Measurements from ENCODE around the gene FBXW9. TPM values are rescaled to one million over a fixed set of nuclear protein-coding genes. Genes with fewer than 3 reads are reported as not detected.

FBXW9 gene
- 25.1 and 30.7 TPM in 2 replicates for total RNA-seq

DNA sequence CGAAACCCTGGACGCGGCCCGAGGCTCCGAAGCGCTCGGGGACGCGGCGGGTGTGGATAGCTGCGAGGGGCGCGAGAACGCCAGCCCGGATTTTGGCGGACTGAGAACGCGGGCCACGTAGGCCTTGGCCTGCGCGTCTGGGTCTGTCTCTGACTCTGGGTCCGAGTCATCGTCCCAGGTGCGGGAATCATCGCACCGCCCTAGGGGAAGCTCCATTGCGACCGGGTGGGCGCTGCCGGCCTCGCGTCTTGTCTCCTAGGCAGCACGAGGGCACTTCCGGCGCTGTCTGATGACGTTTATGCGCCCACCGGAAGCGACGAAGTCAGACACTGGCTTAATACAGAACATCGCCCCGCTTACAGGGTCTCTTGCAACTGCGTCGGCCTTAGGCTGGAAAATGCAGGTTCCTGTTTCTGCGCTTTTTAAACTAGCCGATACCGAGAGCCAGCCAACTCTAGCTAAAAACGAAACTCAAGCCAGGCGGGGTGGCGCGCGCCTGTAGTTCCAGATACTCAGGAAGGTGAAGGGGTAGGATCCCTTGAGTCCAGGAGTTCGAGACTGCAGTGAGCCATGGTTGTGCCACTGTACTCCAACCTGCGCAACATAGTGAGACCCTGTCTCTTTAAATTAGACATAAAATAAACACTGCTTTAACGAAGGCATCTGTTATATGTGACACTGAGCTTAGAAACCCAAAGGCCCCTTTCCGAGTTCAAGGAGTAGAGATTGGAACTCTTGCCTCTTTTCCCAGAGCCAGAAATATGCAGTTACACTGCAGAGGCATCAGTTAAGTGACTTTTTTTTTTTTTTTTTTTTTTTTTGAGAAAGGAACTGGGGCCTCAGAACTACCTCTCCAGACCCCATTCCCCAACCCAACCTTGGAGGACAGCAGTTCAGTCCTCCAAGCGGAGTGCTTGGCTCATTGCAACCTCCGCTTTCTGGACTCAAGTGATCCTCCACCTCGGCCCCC lies at the start of gene FBXW9:
Gene FBXW9, minus strand, starts transcription at position 266 of the 970 bp plus-strand sequence. Its CDS starts 50 bp downstream, at position 216.

DNA sequence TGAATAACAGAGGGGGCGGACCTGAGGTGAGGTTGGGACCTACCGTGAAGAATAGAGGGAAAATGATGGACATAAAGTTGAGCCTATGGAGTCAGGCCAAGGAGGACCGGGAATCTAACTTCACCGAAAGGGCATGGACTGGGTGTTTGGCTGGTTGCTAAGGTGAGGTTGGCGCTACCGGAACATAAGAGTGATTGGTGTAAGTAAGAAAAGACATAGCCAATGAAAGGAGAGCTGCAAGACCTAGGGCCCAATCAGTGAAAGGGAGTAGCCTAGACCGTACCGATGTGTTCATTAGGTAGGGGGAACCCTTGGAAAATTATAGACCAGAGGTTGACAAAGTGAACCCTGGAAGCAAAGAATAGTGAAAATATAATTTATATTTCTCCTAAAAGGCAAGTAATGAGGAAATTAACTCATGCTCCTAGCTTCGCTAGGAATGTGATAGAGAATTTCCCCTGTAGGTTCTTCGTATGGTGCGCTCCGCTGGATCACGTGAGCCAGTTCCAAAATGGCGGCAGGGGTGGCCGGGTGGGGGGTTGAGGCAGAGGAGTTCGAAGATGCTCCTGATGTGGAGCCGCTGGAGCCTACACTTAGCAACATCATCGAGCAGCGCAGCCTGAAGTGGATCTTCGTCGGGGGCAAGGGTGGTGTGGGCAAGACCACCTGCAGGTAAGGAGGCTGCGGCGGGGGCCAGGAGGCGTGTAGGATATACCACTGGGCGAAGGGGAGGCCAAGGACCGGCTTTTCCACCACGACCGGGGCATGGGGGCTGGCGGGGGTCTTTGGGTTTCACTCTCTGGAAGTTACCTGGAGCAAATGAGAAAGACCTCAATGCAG lies 40.8 kb upstream of the FBXW9 start, which contains the start of gene GET3:
Gene GET3, plus strand, starts transcription at position 503 of the 840 bp plus-strand sequence. Its CDS starts 9 bp downstream, at position 512.

DNA sequence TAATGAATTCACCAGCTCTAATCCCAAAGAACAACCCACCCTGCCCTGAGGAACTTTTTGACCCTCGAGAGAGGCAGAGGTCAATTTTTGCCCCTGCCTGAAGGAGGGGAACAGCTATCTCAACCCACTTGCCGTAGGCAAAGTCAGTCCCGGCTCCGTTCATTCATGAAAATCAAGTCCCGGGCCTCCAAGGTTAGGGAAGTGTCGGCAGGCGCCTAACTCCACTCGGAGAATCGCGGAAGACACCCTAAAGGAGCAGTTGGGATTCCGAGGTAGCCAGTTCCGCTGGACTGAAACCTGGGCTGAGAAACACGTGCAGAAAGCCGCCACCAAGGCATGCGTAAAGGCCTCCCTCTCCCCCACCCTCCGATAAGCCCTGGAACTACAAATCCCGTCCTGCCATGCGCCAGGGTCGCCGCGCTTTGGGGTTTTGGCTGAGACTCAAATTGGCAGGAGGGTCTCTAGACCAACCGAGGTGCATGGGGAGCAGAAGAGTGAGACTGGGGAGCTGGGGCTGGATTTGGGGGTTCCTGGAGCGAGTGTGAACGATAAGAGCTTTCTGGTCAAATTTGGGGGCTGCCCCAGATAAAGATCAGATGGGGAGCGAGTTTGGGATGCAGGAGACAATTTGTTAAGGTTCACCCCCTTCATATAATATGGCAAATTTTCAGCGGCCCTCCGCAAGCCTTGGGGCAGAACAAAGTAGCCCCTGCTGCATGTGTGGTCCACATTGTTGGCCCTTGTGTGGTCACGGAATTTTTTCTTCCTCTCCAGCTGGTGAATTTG lies 27.4 kb upstream of the FBXW9 start, which contains the start of gene TNPO2:
Gene TNPO2, minus strand, starts transcription at position 292 of the 786 bp plus-strand sequence. CDS start 2,955 bp downstream, outside the sequence.

DNA sequence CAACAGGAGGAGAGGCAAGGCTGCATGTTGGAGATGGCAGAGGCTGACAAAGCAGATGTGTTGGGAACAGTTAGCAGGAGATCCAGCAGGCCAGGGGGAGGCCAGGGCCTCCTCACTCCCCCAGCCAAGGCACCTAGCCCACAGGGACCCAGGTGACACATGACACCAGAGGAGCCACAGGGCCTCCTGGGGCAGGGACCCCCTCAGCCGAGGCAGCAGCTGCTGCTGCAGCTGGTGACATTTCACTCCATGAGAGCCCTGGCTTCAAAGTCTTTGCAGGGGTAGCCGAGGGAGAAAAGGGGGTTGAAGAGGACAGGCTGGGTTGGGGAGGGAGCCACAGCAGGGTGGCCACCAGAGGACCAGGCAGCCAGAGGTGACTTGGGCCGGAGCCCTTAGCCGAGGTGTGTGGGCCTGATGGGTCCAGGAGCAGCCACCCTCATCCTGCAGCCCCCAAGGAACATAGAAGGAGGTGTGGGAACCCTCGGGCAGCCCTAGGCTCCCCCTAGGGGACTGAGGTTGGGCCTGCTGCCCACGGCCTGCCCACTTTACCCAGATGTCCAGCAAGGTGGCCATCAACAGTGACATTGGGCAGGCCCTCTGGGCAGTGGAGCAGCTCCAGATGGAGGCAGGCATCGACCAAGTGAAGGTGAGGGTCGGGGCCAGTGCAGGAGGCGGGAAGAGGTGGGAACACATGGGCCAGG lies 8.8 kb downstream of the FBXW9 start, which contains the start of gene GNG14:
Gene GNG14, plus strand, starts transcription at position 503 of the 701 bp plus-strand sequence. Its CDS starts 51 bp downstream, at position 554.

DNA sequence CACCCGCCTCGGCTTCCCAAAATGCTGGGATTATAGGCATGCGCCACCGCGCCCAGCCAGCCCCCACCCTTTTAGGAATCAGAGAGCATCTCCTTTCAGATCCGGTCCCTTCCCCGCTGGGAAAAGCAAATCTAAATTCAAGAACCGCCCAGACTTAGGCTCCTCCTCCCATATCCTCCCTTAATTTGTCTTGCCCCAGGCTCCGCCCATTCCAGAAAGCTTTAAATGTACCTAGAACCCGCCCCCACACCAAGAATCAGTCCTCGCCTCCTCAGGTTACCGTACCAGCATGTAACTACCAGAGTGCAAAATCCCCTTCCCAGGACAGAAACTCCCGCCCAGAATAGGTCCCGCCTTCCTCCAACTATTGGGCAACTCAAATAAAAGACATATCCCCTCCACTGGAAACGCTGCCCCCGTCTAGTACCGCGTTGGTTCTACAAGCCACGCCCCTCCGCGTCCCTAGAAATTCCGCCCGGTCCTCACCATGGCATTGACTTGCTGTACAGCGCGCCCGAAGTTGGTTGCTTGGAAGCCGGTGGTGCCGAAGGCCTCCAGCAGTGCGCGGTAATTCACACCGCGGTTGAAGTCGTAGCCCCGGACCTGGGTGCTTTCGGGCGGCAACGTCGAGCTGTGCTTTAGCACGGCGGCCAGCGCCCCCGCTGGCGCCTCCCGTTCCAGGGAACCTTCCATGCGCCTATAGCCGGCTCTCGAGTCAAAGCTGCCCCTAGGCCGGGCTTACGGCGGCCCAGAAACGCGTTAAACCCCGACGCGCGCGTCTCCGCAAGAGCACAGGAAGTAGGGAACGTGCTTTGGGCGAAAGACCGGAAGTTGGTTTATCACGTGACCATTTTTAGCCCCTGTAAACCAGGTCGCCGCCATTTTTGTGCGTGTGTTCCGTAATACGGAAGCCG lies 15.1 kb downstream of the FBXW9 start, which contains the start of gene DHPS:
Gene DHPS, minus strand, starts transcription at position 807 of the 914 bp plus-strand sequence. Its CDS starts 114 bp downstream, at position 693.

DNA sequence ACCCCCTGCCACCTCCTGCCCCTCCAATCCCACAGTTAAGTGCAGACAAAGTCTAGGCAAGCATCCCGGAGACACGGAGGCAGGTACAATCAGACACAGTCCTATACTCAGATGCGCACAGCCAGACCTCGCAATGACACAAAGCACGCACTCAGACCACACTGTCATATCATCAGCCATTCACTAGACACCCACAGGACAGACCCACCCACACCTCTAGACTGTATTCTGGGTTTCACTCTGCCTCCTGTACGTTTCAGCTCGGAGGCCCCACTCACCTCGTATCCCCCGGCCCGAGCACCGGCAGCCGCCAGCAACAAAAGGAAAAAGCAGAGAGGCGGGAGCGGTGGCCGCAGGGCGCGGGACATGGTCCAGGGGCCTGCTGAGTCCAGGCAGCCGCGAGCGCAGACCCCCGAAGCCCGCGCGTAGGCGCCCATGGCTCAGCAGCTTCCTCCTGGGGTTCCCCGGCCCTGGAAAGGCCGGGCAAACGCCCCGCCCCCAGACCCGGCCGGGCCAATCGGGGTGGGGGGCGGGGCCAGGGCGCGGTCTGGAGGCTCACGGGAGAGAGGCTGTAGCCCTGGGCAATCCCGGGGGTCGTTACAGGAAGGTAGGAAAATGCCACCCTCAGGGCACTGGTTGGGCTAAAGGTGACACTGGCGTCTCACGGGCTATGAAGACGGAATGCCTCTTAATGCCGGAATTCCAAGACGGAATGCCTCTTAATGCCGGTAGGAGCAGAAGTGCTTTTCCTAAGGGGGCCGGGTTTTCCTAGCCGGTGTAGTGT lies 30.0 kb downstream of the FBXW9 start, which contains the start of the genes MAN2B1 and WDR83:
Gene MAN2B1, minus strand, starts transcription at position 478 of the 784 bp plus-strand sequence. Its CDS starts 41 bp downstream, at position 437.
Gene WDR83, plus strand, starts transcription at position 543 of the 784 bp plus-strand sequence. CDS start 2,984 bp downstream, outside the sequence.

Other genes with a start within 250 kb of the FBXW9 start
- 0.81 and 1.6 TPM in 2 replicates for gene ZNF709, start 211.8 kb downstream of the FBXW9 start, total RNA-seq
- 2.3 and 2.9 TPM in 2 replicates for gene ZNF564, start 145.1 kb downstream of the FBXW9 start, total RNA-seq
- gene ZNF490, start 85.8 kb downstream of the FBXW9 start, total RNA-seq: 2.4 and 4.2 TPM in 2 replicates
- gene ZNF791, start 85.7 kb downstream of the FBXW9 start, total RNA-seq: 6.0 and 8.1 TPM in 2 replicates
- 44.3 and 78.7 TPM in 2 replicates for gene MAN2B1, start 29.9 kb downstream of the FBXW9 start, total RNA-seq
- gene WDR83, start 29.8 kb downstream of the FBXW9 start, total RNA-seq: 8.5 and 10.4 TPM in 2 replicates
- 65.2 and 76.4 TPM in 2 replicates for gene DHPS, start 14.8 kb downstream of the FBXW9 start, total RNA-seq
- gene GNG14, start 8.6 kb downstream of the FBXW9 start, total RNA-seq: not detected in 2 replicates
- gene TNPO2, start 27.3 kb upstream of the FBXW9 start, total RNA-seq: 44.5 and 46.6 TPM in 2 replicates
- gene TRIR, start 38.1 kb upstream of the FBXW9 start, total RNA-seq: 221 and 294 TPM in 2 replicates
- 127 and 130 TPM in 2 replicates for gene GET3, start 40.9 kb upstream of the FBXW9 start, total RNA-seq
- gene BEST2, start 55.2 kb upstream of the FBXW9 start, total RNA-seq: 0.38 TPM in 1 of 2 replicates, not detected in the other
- 7.3 and 13.2 TPM in 2 replicates for gene HOOK2, start 78.9 kb upstream of the FBXW9 start, total RNA-seq
- gene JUNB, start 94.9 kb upstream of the FBXW9 start, total RNA-seq: 176 and 209 TPM in 2 replicates
- 394 and 417 TPM in 2 replicates for gene PRDX2, start 105.2 kb upstream of the FBXW9 start, total RNA-seq
- 0.76 TPM in 1 of 2 replicates, not detected in the other for gene THSD8, start 105.4 kb upstream of the FBXW9 start, total RNA-seq
- 12.3 and 59.2 TPM in 2 replicates for gene RNASEH2A, start 110.0 kb upstream of the FBXW9 start, total RNA-seq
- gene RTBDN, start 137.9 kb upstream of the FBXW9 start, total RNA-seq: not detected in 2 replicates
- gene MAST1, start 141.9 kb upstream of the FBXW9 start, total RNA-seq: 0.49 and 1.0 TPM in 2 replicates
- 23.1 and 54.4 TPM in 2 replicates for gene DNASE2, start 184.8 kb upstream of the FBXW9 start, total RNA-seq
- not detected in 2 replicates for gene KLF1, start 190.6 kb upstream of the FBXW9 start, total RNA-seq
- gene GCDH, start 194.5 kb upstream of the FBXW9 start, total RNA-seq: 32.6 and 60.9 TPM in 2 replicates
- gene SYCE2, start 222.7 kb upstream of the FBXW9 start, total RNA-seq: 0.25 and 0.33 TPM in 2 replicates
- 61.7 and 98.1 TPM in 2 replicates for gene FARSA, start 237.1 kb upstream of the FBXW9 start, total RNA-seq
- gene CALR, start 242.0 kb upstream of the FBXW9 start, total RNA-seq: 525 and 1,118 TPM in 2 replicates
- 104 and 117 TPM in 2 replicates for gene RAD23A, start 249.2 kb upstream of the FBXW9 start, total RNA-seq